IPS DF 4.7 (cell line): ENCODE data around the gene XPNPEP2.

Source experiments
- DNase-seq: peaks from one replicate; pipeline ENCODE4 v3.0.0-alpha.2; 2013; ENCODE audit warnings: low spot score; ENCODE audit errors: extremely low read depth

XPNPEP2 gene

GRCh38 chrX:129749069-129749468 is 10.3 kb downstream of the XPNPEP2 start:
- DNase-seq = no peak

GRCh38 chrX:129750971-129751370 is 12.2 kb downstream of the XPNPEP2 start:
- DNase-seq = no peak

DNA sequence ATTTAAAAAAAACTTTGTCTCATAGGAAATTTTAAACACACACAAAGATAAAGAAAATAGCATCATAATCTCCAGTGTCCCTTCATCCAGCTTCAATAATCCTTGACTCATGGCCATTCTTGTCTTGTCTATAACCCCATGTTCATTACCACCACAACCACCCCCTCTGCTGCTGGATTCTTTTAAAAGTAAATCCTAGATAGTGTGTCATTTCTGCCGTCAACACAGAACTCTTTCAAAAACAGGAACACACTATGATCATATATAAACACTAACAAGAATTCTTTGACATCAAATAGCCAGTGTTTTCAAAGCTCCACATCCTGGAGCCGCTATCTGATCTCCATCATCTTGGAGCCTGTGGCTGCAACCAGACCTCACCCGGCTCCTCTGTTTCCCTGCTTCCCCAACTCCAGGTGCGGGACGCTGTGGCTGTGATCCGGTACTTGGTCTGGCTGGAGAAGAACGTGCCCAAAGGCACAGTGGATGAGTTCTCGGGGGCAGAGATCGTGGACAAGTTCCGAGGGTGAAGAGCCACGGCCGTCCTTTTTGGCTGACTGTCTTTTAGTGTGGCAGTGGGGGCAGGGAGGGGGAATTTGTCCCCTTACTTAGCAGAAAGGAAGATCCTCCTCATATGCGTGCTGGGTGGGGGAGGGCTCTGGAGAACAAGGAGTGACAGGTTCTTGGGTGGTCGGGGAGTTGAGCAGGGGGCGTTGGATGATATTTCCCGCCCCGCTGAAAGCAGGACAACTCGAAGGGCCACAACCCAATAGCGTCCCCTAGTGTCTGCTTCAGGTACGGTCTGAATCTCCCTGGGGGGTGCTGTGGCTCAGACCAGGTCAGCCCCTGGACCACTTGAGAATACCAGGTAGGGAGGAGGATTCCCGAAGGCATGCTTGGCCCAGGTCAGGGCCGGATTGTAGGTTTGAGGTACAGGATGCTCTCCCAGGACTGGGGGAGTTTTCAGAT is 15.6 kb downstream of the XPNPEP2 start:
- no peak for DNase-seq

DNA sequence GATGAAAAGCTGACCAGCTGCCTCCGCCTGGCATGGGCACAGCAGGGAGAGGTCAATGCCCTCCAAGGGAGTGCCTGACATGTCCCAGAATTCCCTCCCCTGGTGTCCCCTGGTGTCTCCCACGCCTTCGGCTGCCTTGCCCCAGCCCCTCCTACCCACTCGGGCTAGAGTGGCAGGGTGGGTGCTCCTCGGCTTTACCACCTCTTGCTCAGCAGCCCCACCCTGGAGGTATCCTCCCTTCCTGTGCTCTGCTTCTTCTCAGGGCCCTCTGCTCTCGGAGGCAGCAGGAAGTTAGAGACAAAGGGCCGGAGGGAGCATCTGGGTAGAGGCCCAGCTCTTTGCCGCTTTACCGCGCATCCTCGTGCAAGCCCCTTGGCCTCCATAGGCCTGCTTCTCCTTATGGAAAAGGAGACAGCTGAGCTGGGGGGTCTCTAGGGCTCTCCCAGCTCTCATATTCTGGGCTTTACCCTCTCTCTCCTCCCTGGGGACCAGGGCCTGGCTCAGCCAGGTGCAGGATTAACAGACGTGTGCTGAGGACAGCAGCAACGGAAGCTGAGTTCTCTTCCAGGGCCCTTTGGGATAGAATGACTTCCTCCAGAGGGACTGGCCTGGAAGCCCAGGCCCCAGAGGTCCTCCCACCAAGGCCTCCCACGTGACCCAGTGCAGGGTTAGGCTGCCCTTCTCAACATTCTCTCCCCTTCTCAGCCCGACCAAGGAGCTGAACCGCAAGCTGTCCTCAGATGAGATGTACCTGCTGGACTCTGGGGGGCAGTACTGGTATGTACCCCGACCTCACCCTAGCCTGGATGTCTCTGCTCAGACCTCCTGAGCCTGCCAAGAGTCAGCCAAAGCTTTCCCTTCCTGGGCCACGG is 17.2 kb downstream of the XPNPEP2 start:
- no peak for DNase-seq

DNA sequence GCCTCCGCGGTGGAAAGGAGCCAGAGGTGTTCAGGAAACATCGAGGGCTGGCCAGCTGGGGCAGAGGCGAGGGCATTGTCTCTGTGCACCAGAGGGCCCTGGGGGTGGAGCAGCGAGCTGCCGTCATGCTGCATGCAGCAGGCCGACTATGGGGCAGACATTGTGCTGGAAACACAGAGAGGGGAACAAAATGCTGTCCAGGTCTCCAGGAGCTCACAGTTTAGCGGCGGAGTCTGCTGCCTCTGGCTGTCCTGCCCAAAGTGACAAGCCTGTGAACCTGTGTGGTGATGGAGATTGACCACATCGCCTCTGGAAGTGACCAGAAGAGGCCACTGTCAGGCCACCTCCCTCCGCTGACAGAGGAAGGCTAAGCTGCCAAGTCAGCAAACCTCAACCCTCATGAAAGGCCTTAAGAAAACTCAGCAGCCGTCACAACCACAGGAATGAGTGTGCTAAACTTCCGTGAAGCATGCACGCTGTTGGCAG is 20.8 kb downstream of the XPNPEP2 start:
- DNase-seq = no peak

- no peak for DNase-seq
Observed at GRCh38 chrX:129760155-129760554, 21.4 kb downstream of the XPNPEP2 start.

DNA sequence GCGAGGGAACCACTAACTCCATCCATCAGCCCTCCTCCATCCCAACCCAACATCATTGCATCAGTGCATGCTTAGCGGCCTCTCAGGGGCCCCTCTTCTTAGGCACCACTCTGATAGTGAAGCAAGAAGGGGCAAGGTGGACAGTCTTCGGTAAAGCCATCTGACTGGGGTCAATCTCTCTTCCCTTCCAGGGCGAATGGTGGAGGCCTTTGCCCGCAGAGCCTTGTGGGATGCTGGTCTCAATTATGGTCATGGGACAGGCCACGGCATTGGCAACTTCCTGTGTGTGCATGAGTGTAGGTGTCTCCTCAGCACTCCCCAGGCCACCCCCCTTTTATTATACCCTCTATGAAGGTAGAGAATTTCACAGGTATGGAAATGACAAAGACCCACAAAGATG is 22.2 kb downstream of the XPNPEP2 start:
- no peak for DNase-seq

GRCh38 chrX:129761596-129761995 is 22.8 kb downstream of the XPNPEP2 start:
- DNase-seq = no peak

GRCh38 chrX:129762448-129762847 is 23.7 kb downstream of the XPNPEP2 start:
- no peak for DNase-seq

DNA sequence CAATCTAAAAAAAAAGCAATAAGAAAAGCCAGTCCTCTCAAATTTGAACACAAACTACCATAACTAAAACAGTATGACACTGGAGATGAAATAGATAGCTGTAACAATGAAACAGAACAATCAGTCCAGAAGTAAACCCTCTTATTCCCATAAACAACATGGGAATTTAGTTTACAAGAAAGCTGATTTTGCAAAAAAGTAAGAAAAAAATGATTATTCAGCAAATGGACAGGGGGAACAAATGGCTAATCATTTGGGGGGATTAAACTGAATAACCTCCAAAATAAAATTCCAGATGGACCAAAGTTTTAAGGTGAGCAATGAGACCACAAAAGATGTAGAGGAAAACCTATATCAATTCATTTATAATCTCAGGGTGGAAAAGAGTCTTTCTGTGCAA is 24.9 kb downstream of the XPNPEP2 start:
- DNase-seq = no peak

- no peak for DNase-seq
Observed at GRCh38 chrX:129768186-129768585, 29.4 kb downstream of the XPNPEP2 start.

GRCh38 chrX:129768586-129769466 is 30.0 kb downstream of the XPNPEP2 start:
- no peak for DNase-seq

- DNase-seq = no peak
Observed at GRCh38 chrX:129769467-129770154, 30.8 kb downstream of the XPNPEP2 start.

- no peak for DNase-seq
Observed at GRCh38 chrX:129771266-129771995, 32.7 kb downstream of the XPNPEP2 start.

- DNase-seq = no peak
Observed at GRCh38 chrX:129772796-129773431, 34.1 kb downstream of the XPNPEP2 start.

- no peak for DNase-seq
Observed at GRCh38 chrX:129773649-129774458, 35.1 kb downstream of the XPNPEP2 start.

DNA sequence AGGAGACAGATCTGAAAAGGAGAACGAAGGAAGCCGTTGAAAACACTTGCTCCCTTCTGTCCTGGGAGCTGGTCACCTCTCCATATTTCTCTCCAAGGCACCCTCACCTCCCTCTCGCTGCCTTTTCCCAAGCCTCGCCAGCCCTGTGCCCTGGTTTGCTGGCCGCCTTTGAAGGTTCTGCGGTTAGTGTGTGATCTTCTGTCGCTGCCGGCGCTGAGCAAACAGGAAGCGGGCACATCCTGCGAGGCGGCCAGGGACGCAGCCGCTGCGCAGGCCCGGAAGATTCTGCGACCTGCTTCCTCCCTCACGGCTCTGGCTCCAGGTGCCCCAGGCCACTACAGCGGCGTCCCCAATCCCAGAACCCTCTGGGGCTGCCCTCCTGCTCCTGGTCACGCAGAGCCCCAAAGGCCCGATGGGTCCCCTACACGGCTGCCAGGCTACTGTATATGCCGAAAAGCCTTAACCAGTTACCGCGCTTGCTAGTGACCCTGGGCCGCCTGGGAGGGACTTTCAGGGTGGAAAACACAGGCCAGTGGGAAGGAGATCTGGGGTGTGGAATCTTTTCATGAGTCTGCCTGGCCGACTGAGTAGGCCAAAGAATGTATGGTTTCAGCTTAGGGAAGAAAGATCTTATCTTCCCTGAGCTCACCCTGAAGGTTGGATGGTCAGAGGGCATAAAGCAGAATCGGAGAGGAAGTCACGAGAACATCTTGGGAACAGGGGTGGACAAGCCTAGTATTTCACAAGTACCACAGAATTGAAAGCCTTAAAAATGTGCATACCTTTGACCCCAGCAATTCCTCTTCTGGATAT is 38.6 kb downstream of the XPNPEP2 start:
- DNase-seq = no peak
